NCI-H1930 (cell line): ENCODE results near the gene KCTD16.

Source experiments
- DNase-seq, 2 experiments: peaks; one replicate each; lab custom pipeline; 2025; lab: John Stamatoyannopoulos, UW

The KCTD16 gene

DNA sequence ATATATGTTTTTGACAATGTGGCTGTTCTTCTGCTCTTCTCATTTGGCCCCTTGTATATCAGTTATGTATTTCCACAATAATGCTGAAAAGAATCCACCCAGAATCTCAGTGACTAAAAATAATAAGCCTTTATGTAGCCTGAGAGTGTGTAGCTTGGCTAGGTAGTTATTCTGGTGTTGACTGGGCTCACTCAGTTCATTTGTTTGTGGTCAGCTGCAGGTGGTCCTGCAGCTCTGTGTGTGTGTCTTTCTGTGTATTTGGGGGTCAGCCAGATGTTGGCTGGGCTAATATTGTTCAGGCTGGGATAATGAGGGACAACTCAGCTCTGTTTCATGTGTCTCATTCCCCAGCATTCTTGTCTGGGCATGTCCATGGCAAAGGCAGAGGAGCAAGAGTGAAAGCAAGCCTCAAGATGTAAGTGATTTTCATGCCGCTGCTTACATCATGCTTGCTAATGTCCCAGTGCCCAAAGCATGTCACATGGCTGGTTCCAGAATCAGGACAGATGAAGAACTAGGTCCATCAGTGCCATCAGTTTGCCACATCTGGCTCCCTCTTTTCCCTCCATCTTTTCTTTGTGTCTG is 162.8 kb downstream of the KCTD16 start:
- DNase-seq, result no peak

DNA sequence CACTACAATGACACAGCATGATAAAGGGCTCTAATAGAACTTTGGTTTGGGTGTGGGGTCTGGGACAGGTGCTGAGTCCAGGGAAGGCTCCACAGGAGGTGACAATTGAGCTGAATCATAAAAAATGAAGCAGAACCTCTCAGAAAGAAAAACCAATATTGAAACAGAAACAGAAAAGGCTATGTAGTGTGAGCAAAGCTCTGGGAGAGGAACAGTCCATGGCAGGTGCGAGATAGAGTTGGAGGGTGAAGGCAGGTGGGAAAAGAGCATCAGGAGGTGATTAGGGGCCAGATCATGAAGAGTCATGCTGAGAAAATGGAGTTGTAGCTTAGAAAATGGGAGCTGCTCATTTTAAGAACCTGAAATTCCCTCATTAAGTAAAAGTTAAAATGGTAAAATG is 164.9 kb downstream of the KCTD16 start:
- peak; percentile 22 to 57 for DNase-seq

DNA sequence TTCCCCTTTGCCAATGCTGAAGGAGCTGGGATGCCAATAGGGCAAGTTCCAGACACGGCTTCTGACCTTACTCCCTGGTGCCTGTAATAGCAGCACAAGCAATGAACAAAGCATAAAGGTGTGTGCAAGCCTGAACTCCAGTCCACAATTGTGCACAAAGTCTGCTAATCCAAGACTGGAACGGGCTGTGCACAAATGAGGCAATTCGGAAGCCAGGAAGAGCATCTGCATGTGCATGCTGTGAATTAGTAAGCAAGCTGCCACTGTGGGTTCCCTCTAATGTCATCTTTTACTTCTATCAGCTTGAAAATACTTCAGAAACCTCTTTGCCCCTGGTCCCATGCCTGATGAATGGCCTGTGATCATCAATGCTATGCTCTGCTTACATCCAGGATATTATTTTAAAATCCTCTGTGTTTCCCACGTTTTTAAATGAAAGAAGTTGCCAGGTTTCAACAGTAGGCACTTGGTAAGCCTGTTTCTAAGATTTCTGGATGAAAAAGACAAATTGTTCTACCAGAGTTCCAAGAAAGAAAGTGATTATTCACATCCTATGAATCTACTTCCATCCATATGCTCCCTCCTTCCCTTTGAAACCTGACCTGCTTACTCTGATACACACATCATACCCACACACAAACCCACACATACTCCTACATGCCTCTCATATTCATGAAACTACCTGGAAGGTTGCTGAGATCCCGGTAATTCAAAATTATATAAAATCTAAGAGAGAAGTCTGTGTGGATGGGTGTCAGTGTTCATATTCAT is 165.7 kb downstream of the KCTD16 start:
- DNase-seq, result no peak

GRCh38 chr5:144352330-144352729 is 181.7 kb downstream of the KCTD16 start:
- DNase-seq, result no peak

- DNase-seq, result no peak
These were observed 182.2 kb downstream of the KCTD16 start for GRCh38 chr5:144352732-144353317.

DNA sequence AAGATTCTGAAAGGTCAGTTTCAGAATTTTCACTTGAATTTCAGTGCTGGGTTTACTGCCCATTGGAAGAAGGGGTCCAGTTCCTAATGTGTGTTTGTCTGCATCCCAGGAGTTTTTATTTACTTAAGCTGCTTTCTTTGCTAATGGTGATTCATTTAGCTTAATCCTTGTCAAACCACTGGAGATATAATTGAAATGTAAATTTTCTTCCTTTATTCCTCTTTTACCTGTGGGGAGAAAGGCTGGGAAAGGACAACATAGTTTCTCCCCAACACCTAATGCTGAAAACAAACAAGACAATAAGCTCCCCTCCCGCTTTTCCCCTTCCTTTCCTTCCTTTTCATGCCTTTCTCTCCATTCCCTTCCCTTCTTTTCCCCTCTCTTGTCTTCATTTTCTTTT is 185.8 kb downstream of the KCTD16 start:
- peak in 1 of 2 experiments; percentile 18 for DNase-seq

- no peak for DNase-seq
These were observed 190.7 kb downstream of the KCTD16 start for GRCh38 chr5:144361406-144361805.

- no peak for DNase-seq
These were observed 195.2 kb downstream of the KCTD16 start for GRCh38 chr5:144365885-144366284.

DNA sequence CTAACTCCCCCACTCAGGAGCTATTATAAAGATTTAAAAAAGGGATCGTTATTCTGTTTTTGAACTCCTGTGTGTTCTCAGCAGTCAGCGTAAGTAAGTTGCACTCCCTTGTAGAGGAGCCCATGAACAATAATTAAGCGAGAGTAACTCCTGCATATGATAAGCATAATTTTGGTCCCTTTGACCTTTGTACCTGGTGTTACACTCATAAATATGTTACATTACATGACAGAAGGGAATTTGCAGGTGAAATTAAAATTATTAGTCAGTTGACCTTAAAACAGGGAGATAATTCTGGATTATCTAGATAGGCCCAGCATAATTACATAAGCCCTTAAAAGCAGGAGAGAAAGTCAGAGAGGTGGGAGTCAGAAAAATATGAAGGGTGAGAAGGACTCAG is 197.3 kb downstream of the KCTD16 start:
- no peak for DNase-seq

DNA sequence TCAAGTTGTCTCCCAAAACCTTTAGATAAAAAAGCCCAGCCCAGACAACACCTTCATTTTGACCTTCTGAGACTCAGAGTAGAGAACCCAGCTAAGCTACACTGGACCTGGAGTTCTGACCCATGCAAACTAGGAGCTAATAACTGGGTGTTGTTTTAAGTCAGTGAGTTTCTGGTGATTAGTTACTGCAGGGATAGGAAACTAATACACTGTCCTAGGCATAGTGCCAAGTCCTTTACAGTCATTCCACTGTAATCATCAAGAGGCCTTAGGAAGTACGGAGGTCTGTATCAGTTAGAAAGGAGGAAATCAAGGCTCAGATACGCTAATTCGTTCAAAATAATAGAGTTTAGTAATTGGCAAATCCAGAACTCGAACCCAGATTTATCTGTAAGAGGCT is 197.9 kb downstream of the KCTD16 start:
- DNase-seq, result no peak

DNA sequence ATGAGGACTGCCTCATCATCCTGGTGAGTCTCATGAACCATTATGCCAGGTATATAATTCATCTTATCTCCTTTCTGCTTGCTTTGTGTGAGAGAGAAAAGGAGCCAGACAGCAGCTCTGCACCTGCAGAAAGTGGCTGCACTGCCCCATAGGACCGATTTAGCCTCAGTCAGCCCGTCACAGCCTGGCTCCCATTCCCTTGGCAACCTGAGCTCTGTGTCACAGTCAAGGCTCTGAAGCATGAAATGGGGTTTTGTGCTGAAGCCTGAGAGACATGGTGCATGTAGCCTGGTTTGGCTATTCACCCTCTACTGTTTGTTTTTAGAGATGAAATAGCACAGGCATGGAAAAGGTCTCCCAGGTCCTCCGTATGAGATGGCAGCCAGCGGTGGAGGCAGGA is 198.3 kb downstream of the KCTD16 start:
- DNase-seq, result no peak

DNA sequence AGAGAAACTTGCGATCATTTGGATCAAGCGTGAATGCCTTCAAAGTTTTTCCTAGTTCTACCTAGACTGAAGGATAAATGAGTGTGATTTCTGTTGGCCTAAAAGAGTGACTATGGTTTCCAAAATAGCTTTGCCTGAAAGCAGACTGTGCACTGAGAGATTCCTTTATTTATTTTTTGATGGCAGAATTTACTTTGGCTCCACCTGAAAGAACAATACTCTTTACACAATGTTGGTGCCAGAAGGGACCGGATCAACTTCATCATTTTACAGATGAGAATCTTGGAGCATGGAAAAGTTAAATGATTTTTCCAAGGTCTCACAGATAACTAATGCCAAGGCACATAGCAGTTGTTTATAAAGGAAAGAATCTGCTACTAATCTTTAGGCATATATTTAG is 199.6 kb downstream of the KCTD16 start:
- no peak for DNase-seq

DNA sequence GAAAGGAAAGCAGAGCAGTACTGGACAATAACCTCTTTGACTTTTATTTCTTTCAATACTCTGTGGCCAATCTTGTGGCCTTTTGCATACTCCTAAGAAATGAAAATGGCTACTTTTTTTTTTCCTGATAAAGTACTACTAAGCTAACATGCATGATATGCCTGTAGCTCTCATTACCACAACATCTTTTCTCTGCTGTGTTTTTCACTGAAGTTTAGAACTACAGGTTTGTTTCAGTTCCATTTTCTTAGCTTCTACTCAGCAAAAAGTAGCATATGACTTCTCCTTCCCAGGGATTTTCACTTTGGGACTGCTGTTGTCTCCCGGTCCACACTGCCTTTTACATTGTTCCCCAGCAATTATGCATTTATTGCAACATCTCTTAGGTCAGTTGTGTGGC is 204.0 kb downstream of the KCTD16 start:
- no peak for DNase-seq

- no peak for DNase-seq
These were observed 206.5 kb downstream of the KCTD16 start for GRCh38 chr5:144377207-144377606.

DNA sequence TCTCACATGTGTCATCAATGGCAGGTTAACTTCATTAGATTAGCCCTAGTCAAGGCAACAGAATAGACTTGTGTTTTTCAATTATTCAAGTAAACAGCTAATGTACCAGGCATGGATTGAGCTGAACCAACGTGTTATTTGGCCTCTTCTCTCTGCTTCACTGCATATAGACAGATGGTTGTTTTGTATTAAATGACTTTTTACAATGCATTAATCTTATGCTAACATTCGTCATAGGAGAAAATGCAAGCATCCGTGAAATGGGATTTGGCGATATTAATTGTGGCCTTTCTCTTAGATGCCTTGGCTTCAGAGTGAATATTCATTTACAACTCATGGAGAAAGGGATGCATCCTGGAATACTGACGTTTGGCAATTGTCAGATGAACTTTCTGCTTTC is 208.0 kb downstream of the KCTD16 start:
- DNase-seq, result no peak

- DNase-seq, result no peak
These were observed 214.9 kb downstream of the KCTD16 start for GRCh38 chr5:144385597-144385996.

GRCh38 chr5:144386315-144386714 is 215.6 kb downstream of the KCTD16 start:
- DNase-seq, result no peak

- no peak for DNase-seq
These were observed 219.5 kb downstream of the KCTD16 start for GRCh38 chr5:144390133-144390532.

GRCh38 chr5:144391044-144391443 is 220.4 kb downstream of the KCTD16 start:
- DNase-seq, result no peak

GRCh38 chr5:144393641-144394435 is 223.2 kb downstream of the KCTD16 start:
- no peak for DNase-seq

GRCh38 chr5:144395704-144396103 is 225.0 kb downstream of the KCTD16 start:
- no peak for DNase-seq

DNA sequence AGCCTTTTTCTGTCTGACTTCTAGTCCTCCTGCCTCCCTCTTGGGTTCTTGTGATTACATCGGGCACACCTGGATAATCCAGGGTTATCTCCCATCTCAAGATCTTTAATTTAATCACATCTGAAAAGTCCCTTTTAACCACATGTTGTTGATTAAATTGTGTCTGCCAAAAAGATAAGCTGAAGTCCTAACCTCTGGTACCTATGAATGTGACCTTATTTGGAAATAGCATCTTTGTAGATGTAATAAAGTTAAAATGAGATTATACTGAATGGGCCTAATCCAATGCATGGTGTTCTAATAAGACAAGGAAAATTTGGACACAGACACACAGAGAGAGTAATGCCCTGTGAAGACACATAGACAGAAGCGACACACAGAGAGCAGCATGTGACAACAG is 232.4 kb downstream of the KCTD16 start:
- DNase-seq, result no peak
